Measurements from ENCODE around the gene BAIAP3.

Gene BAIAP3

GRCh38 chr16:1389762-1390161, 56.3 kb downstream of the BAIAP3 start:
- Histone ChIP-seq H3K9me3 (ENCODE audit: control insufficient read depth, low read length) (no peaks in the 10 kb centered on the region), H3K9ac (ENCODE audit: low read length) (no peak overlapping the region), H3K4me1 (ENCODE audit: control insufficient read depth, insufficient read depth, low read length) (no peaks in the 10 kb centered on the region), H3K36me3 (ENCODE audit: control insufficient read depth, insufficient read depth, low read length) (peaks cover 4% of the 10 kb centered on the region), H3K4me3 (ENCODE audit: low read length) (no peak overlapping the region), H3K27me3 (ENCODE audit: control insufficient read depth, insufficient read depth, low read length) (no peaks in the 10 kb centered on the region)

- Histone ChIP-seq H3K9me3 (ENCODE audit: control insufficient read depth, low read length) (no peaks in the 10 kb centered on the region), H3K4me1 (ENCODE audit: control insufficient read depth, insufficient read depth, low read length) (no peaks in the 10 kb centered on the region), H3K4me3 (ENCODE audit: low read length) (no peak overlapping the region), H3K36me3 (ENCODE audit: control insufficient read depth, insufficient read depth, low read length) (peaks cover 4% of the 10 kb centered on the region), H3K9ac (ENCODE audit: low read length) (no peak overlapping the region), H3K27me3 (ENCODE audit: control insufficient read depth, insufficient read depth, low read length) (no peaks in the 10 kb centered on the region)
These were observed 56.9 kb downstream of the BAIAP3 start for GRCh38 chr16:1390239-1390779.

DNA sequence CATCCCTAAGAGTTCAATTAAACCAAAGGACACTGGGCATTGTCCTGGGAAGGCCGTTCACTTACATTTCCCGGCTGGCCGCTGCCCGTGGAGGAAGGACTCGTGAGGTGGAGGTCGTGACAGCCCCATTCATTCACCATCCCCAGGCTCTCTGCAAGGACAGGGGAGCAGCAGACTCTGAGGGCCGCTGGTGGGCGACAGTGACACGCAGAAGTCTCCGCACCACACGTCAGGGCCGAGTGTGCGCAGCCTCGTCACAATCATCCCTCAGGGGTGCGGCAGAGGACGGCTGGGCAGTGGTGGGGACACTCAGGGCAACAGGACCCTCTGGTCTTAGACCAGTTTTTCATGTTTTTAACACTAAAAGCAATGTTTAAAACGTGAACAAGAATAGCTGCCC, 59.4 kb downstream of the BAIAP3 start:
- H3K36me3 ChIP-seq (ENCODE audit: control insufficient read depth, insufficient read depth, low read length): peaks cover 4% of the 10 kb centered on the region
- no peaks in the 10 kb centered on the region for H3K9me3 ChIP-seq (ENCODE audit: control insufficient read depth, low read length)
- no peak overlapping the region for H3K4me3 ChIP-seq (ENCODE audit: low read length)
- no peaks in the 10 kb centered on the region for H3K4me1 ChIP-seq (ENCODE audit: control insufficient read depth, insufficient read depth, low read length)
- no peaks in the 10 kb centered on the region for H3K27me3 ChIP-seq (ENCODE audit: control insufficient read depth, insufficient read depth, low read length)
- no peak overlapping the region for H3K9ac ChIP-seq (ENCODE audit: low read length)

GRCh38 chr16:1393613-1394176, 60.2 kb downstream of the BAIAP3 start:
- Histone ChIP-seq H3K9ac (ENCODE audit: low read length) (no peak overlapping the region), H3K4me1 (ENCODE audit: control insufficient read depth, insufficient read depth, low read length) (no peaks in the 10 kb centered on the region), H3K27me3 (ENCODE audit: control insufficient read depth, insufficient read depth, low read length) (no peaks in the 10 kb centered on the region), H3K4me3 (ENCODE audit: low read length) (no peak overlapping the region), H3K36me3 (ENCODE audit: control insufficient read depth, insufficient read depth, low read length) (peaks cover 4% of the 10 kb centered on the region), H3K9me3 (ENCODE audit: control insufficient read depth, low read length) (no peaks in the 10 kb centered on the region)

DNA sequence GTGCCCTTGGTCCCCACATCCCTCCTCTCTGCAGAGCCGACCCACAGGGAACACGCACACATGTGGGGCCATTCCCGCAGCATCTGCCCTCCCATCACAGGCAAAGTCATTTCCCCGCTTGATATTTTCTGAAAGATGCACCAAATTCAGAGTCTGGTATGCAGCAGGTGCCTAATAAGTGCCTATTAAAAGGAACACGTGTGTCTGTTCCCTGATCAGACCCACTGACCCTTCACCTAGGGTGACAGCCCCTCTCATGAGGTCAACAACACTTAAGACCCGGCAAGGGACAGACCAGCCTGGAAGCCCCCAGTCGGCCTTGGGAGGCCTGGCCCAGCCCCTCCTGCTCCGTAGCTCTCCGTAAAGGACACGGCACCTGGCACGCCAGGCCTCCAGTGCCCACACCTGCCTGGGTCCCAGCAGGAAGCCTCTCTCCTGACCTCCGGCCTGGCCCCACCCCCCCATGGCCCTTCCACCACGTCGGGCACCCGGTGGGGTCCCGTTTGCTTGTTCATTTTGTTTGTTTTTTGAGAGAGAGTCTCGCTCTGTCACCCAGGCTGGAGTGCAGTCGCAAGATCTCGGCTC, 61.0 kb downstream of the BAIAP3 start:
- Histone ChIP-seq H3K27me3 (ENCODE audit: control insufficient read depth, insufficient read depth, low read length) (no peaks in the 10 kb centered on the region), H3K36me3 (ENCODE audit: control insufficient read depth, insufficient read depth, low read length) (peaks cover 4% of the 10 kb centered on the region), H3K9ac (ENCODE audit: low read length) (no peak overlapping the region), H3K4me1 (ENCODE audit: control insufficient read depth, insufficient read depth, low read length) (no peaks in the 10 kb centered on the region), H3K9me3 (ENCODE audit: control insufficient read depth, low read length) (no peaks in the 10 kb centered on the region), H3K4me3 (ENCODE audit: low read length) (no peak overlapping the region)

GRCh38 chr16:1395444-1396031, 62.1 kb downstream of the BAIAP3 start:
- H3K36me3 ChIP-seq (ENCODE audit: control insufficient read depth, insufficient read depth, low read length): no peaks in the 10 kb centered on the region
- no peaks in the 10 kb centered on the region for H3K27me3 ChIP-seq (ENCODE audit: control insufficient read depth, insufficient read depth, low read length)
- no peak overlapping the region for H3K4me3 ChIP-seq (ENCODE audit: low read length)
- no peaks in the 10 kb centered on the region for H3K4me1 ChIP-seq (ENCODE audit: control insufficient read depth, insufficient read depth, low read length)
- no peak overlapping the region for H3K9ac ChIP-seq (ENCODE audit: low read length)
- H3K9me3 ChIP-seq (ENCODE audit: control insufficient read depth, low read length): no peaks in the 10 kb centered on the region

DNA sequence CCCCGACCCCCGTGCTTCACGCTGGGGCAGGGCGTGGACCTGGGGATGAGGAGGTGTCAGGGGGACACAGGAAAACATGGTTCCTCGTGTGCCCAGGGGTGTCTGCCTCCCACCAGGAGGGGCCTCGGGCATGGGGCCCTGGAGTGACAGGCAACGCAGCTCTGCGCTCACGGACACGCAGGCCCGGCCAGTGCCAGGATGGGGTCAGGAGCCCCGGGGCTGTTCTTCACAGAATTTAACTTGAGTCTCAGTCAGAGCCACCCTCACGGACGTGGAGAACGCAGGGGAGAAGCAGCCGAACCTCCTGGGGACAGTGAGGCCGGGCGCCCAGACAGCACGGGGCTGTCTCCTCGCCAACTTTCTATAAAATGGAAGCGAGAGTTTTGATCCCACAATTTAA, 64.3 kb downstream of the BAIAP3 start:
- no peak overlapping the region for H3K4me3 ChIP-seq (ENCODE audit: low read length)
- H3K9me3 ChIP-seq (ENCODE audit: control insufficient read depth, low read length): no peaks in the 10 kb centered on the region
- H3K4me1 ChIP-seq (ENCODE audit: control insufficient read depth, insufficient read depth, low read length): no peaks in the 10 kb centered on the region
- no peak overlapping the region for H3K9ac ChIP-seq (ENCODE audit: low read length)
- H3K27me3 ChIP-seq (ENCODE audit: control insufficient read depth, insufficient read depth, low read length): no peaks in the 10 kb centered on the region
- H3K36me3 ChIP-seq (ENCODE audit: control insufficient read depth, insufficient read depth, low read length): no peaks in the 10 kb centered on the region

GRCh38 chr16:1398351-1398750, 64.9 kb downstream of the BAIAP3 start:
- H3K4me3 ChIP-seq (ENCODE audit: low read length): no peak overlapping the region
- H3K9ac ChIP-seq (ENCODE audit: low read length): no peak overlapping the region
- H3K36me3 ChIP-seq (ENCODE audit: control insufficient read depth, insufficient read depth, low read length): no peaks in the 10 kb centered on the region
- H3K9me3 ChIP-seq (ENCODE audit: control insufficient read depth, low read length): no peaks in the 10 kb centered on the region
- no peaks in the 10 kb centered on the region for H3K4me1 ChIP-seq (ENCODE audit: control insufficient read depth, insufficient read depth, low read length)
- no peaks in the 10 kb centered on the region for H3K27me3 ChIP-seq (ENCODE audit: control insufficient read depth, insufficient read depth, low read length)
